OCI-LY3 (cell line): Measurements from ENCODE around the gene GZMM.

Source experiments
- H2AFZ ChIP-seq: fragments of 200-600, 300-600 bp; shearing (Covaris generic); 2 replicates; pipeline ENCODE4 v1.6.0; 2014; ENCODE audit warnings: antibody characterized with exemption, low read depth, low read length
- H3K27ac ChIP-seq: fragments of 200-600, 300-600 bp; sonication (generic); 2 replicates; pipeline ENCODE4 v1.5.1; 2014; ENCODE audit warnings: mild to moderate bottlenecking, low read length, moderate library complexity, mixed read lengths
- H3K27me3 ChIP-seq: fragments of 200-600, 300-600 bp; sonication (generic); 2 replicates; pipeline ENCODE4 v1.6.1; 2014; ENCODE audit warnings: low read depth, low read length, mixed read lengths
- H3K36me3 ChIP-seq: fragments of 200-600, 300-600 bp; sonication (generic); replicated peaks from 2 replicates; pipeline ENCODE3; 2014; ENCODE audit warnings: low read depth, low read length, mixed read lengths
- H3K4me1 ChIP-seq: fragments of 300-600, 200-600 bp; sonication (generic); 2 replicates; pipeline ENCODE4 v1.6.1; 2014; ENCODE audit warnings: low read length, mixed read lengths
- H3K4me2 ChIP-seq: fragments of 200-600, 300-600 bp; sonication (generic); 2 replicates; pipeline ENCODE4 v1.6.1; 2014; ENCODE audit warnings: low read length, mixed read lengths
- H3K4me3 ChIP-seq: fragments of 300-600, 200-600 bp; sonication (generic); 2 replicates; pipeline ENCODE4 v1.5.1; 2014; ENCODE audit warnings: antibody characterized with exemption, mild to moderate bottlenecking, low read length, moderate library complexity
- H3K79me2 ChIP-seq: fragments of 300-600, 200-600 bp; shearing (Covaris generic); 2 replicates; pipeline ENCODE4 v1.6.1; 2014; ENCODE audit warnings: mild to moderate bottlenecking, low read length, mixed read lengths
- H3K9ac ChIP-seq: fragments of 300-600, 200-600 bp; shearing (Covaris generic); 2 replicates; pipeline ENCODE4 v1.6.0; 2014; ENCODE audit warnings: mild to moderate bottlenecking, low read length, moderate library complexity
- H3K9me3 ChIP-seq: fragments of 200-600, 300-600 bp; shearing (Covaris generic); 2 replicates; pipeline ENCODE4 v1.6.1; 2014; ENCODE audit warnings: low read length, mixed read lengths; ENCODE audit not compliant: insufficient read depth
- H4K20me1 ChIP-seq: fragments of 200-600, 300-600 bp; sonication (generic); 2 replicates; pipeline ENCODE4 v1.6.1; 2016; ENCODE audit warnings: low read length, mixed read lengths; ENCODE audit not compliant: insufficient read depth
- EZH2phosphoT487 ChIP-seq: fragments of 200-600 bp; shearing (Covaris generic); IDR thresholded peaks from 2 replicates; pipeline ENCODE4 v1.6.1; 2018; ENCODE audit warnings: antibody characterized with exemption, mixed run types, low read depth
- TF ChIP-seq, protein P1 (sequence below): fragments of 200-600, 300-600 bp; sonication (generic); IDR thresholded peaks from 2 replicates; pipeline ENCODE4 v1.5.1; 2014; ENCODE audit warnings: antibody characterized with exemption, low read length, low read depth

GZMM gene

DNA sequence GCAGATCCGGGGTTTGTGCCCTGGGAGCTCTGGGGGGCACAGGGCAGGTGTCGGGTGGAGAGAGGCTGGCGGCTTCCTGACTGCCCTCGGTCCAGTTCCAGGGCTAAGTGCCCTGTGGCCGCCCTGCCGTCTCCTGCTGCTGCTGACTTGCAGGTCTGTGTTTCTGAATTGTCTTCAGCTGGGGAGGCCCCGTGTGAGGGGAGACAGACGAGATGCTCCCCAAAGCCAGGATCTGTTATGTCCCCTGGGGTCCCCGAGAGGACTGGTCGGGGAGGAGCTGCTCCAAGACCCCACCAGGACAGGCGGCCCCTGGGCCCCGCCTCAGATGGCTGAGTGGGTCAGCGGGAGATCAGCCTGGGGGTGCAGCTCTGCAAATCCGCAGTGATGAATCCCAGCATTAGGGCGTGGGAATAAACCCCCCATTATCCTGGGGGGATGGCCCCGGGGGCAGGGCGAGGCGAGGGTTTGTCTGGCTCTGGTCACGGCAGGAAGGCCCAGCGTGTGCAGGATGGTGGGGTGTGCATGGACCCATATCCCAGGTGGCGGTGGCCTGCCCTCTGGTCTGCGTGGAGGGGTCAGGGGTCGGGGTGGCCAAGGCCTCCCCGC, 50.5 kb downstream of the GZMM start:
- Histone ChIP-seq H3K9me3 (no peaks in the 10 kb centered on the region), H3K27me3 (no peaks in the 10 kb centered on the region), H3K9ac (no peak overlapping the region), H3K27ac (no peak overlapping the region), H3K4me1 (no peaks in the 10 kb centered on the region), H2AFZ (no peak overlapping the region), H4K20me1 (peaks cover 6% of the 10 kb centered on the region; the same call in 1 of the 2 replicates), H3K4me3 (no peak overlapping the region), H3K79me2 (no peaks in the 10 kb centered on the region), H3K36me3 (no peaks in the 10 kb centered on the region), H3K4me2 (no peak overlapping the region)
- TF ChIP-seq, protein P1, sequence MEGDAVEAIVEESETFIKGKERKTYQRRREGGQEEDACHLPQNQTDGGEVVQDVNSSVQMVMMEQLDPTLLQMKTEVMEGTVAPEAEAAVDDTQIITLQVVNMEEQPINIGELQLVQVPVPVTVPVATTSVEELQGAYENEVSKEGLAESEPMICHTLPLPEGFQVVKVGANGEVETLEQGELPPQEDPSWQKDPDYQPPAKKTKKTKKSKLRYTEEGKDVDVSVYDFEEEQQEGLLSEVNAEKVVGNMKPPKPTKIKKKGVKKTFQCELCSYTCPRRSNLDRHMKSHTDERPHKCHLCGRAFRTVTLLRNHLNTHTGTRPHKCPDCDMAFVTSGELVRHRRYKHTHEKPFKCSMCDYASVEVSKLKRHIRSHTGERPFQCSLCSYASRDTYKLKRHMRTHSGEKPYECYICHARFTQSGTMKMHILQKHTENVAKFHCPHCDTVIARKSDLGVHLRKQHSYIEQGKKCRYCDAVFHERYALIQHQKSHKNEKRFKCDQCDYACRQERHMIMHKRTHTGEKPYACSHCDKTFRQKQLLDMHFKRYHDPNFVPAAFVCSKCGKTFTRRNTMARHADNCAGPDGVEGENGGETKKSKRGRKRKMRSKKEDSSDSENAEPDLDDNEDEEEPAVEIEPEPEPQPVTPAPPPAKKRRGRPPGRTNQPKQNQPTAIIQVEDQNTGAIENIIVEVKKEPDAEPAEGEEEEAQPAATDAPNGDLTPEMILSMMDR: no peak
- no peak for TF ChIP-seq EZH2phosphoT487

GRCh38 chr19:595326-596262, 51.7 kb downstream of the GZMM start:
- H3K4me3 ChIP-seq: no peak overlapping the region
- peaks cover 6% of the 10 kb centered on the region; the same call in 1 of the 2 replicates for H4K20me1 ChIP-seq
- H3K4me1 ChIP-seq: no peaks in the 10 kb centered on the region
- no peak overlapping the region for H3K27ac ChIP-seq
- TF ChIP-seq, protein P1: no peak
- no peak for TF ChIP-seq EZH2phosphoT487
- no peaks in the 10 kb centered on the region for H3K9me3 ChIP-seq
- no peaks in the 10 kb centered on the region for H3K79me2 ChIP-seq
- no peaks in the 10 kb centered on the region for H3K27me3 ChIP-seq
- H3K36me3 ChIP-seq: no peaks in the 10 kb centered on the region
- H2AFZ ChIP-seq: no peak overlapping the region
- no peak overlapping the region for H3K9ac ChIP-seq
- no peak overlapping the region for H3K4me2 ChIP-seq

DNA sequence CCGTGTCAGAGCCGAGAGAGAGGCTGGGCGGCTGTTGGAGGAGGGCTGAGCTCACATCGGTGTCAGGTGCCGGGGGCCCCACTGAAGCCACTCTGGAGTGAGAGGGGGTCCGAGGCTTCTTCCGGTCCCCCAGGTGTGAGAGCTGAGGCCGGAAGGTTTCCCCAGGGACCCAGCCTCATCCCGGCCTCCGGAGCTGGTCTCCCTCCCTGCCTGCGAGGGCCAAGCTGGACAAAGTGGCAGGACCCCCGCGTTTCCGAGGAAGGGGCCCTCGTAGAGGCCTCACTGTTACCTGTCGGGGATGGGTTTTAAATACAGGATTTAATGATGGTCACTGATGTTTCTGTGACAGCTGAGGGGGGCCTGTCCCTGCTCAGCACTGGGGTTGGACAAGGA, 52.4 kb downstream of the GZMM start:
- no peak overlapping the region for H3K4me3 ChIP-seq
- no peaks in the 10 kb centered on the region for H3K79me2 ChIP-seq
- H4K20me1 ChIP-seq: peaks cover 4% of the 10 kb centered on the region; the same call in 1 of the 2 replicates
- no peak for TF ChIP-seq EZH2phosphoT487
- TF ChIP-seq, protein P1: no peak
- no peaks in the 10 kb centered on the region for H3K9me3 ChIP-seq
- no peak overlapping the region for H3K4me2 ChIP-seq
- H2AFZ ChIP-seq: no peak overlapping the region
- peaks cover 1% of the 10 kb centered on the region for H3K36me3 ChIP-seq
- no peaks in the 10 kb centered on the region for H3K27me3 ChIP-seq
- no peaks in the 10 kb centered on the region for H3K4me1 ChIP-seq
- no peak overlapping the region for H3K9ac ChIP-seq
- no peak overlapping the region for H3K27ac ChIP-seq
